IMR-90 (cell line): ENCODE measurements around the gene GPX3. TPM values are rescaled to one million over a fixed set of nuclear protein-coding genes. Genes with fewer than 3 reads are reported as not detected.

Experiments
- ATAC-seq: fragments of 200-7000 bp; cut with Tn5 transposase; 2 replicates; pipeline ENCODE4 v1.9.1; 2020; ENCODE audit warnings: low read depth, mild to moderate bottlenecking, moderate library complexity
- BruUV-seq: library from RNA; stranded (reverse); fragments of 400-500 nt; replicated peaks from 2 replicates; lab custom pipeline; 2021; lab: Mats Ljungman, UMichigan
- CTCF ChIA-PET: fragments of 300-600 bp; formaldehyde crosslinking; extraction: SDS; loops from one replicate; lab custom pipeline; 2021; ENCODE audit warnings: antibody characterized with exemption; lab: Yijun Ruan, JAX
- POLR2A ChIA-PET: fragments of 300-600 bp; sonication (Branson Sonifier 250); formaldehyde crosslinking; loops from one replicate; lab custom pipeline; 2022; ENCODE audit warnings: antibody characterized with exemption; ENCODE audit not compliant: unreplicated experiment; lab: Charles Lee
- DNase-seq: peaks from one replicate; pipeline ENCODE4 v3.0.0; 2013
- H2AFZ ChIP-seq: replicated peaks from 2 replicates; pipeline ENCODE3; 2013; ENCODE audit warnings: low read length, mild to moderate bottlenecking; ENCODE audit not compliant: poor library complexity
- H2AK5ac ChIP-seq: 2 replicates; pipeline ENCODE4 v1.6.1; 2013; ENCODE audit warnings: low read depth, low read length, inconsistent platforms
- H2AK9ac ChIP-seq: replicated peaks from 2 replicates; pipeline ENCODE3; 2013; ENCODE audit warnings: mild to moderate bottlenecking, low read depth, low read length, moderate library complexity; ENCODE audit not compliant: poor library complexity
- H2BK120ac ChIP-seq: 2 replicates; pipeline ENCODE4 v1.6.1; 2013; ENCODE audit warnings: low read depth, low read length, inconsistent platforms
- H2BK15ac ChIP-seq: 3 replicates; pipeline ENCODE4 v1.6.1; 2013; ENCODE audit warnings: low read depth, low read length, inconsistent platforms
- H2BK20ac ChIP-seq: 2 replicates; pipeline ENCODE4 v1.6.1; 2013; ENCODE audit warnings: low read depth, mild to moderate bottlenecking, inconsistent platforms, low read length, moderate library complexity
- H2BK5ac ChIP-seq: 2 replicates; pipeline ENCODE4 v1.6.1; 2013; ENCODE audit warnings: mild to moderate bottlenecking, low read depth, low read length, inconsistent platforms; ENCODE audit not compliant: poor library complexity, severe bottlenecking
- H3K14ac ChIP-seq: replicated peaks from 2 replicates; pipeline ENCODE4 v1.6.1; 2013; ENCODE audit warnings: low read depth, low read length, inconsistent platforms
- H3K18ac ChIP-seq: 2 replicates; pipeline ENCODE4 v1.6.1; 2013; ENCODE audit warnings: low read depth, low read length, control low read depth
- H3K23ac ChIP-seq: 2 replicates; pipeline ENCODE4 v1.6.1; 2013; ENCODE audit warnings: low read depth, low read length, inconsistent platforms
- H3K27ac ChIP-seq: 2 replicates; pipeline ENCODE4 v1.5.1; 2013; ENCODE audit warnings: mild to moderate bottlenecking, control low read depth, low read length; ENCODE audit not compliant: insufficient read depth
- H3K27me3 ChIP-seq: 2 replicates; pipeline ENCODE4 v1.6.1; 2013; ENCODE audit warnings: low read length; ENCODE audit not compliant: control insufficient read depth, insufficient read depth
- H3K36me3 ChIP-seq: 2 replicates; pipeline ENCODE4 v1.6.1; 2013; ENCODE audit warnings: low read length, mixed read lengths; ENCODE audit not compliant: control insufficient read depth, insufficient read depth
- H3K4ac ChIP-seq: 2 replicates; pipeline ENCODE4 v1.6.1; 2013; ENCODE audit warnings: low read depth, low read length, inconsistent platforms
- H3K4me1 ChIP-seq: 2 replicates; pipeline ENCODE4 v1.6.1; 2013; ENCODE audit warnings: low read length, mixed read lengths; ENCODE audit not compliant: control insufficient read depth, insufficient read depth
- H3K4me2 ChIP-seq: 2 replicates; pipeline ENCODE4 v1.6.1; 2013; ENCODE audit warnings: low read depth, mild to moderate bottlenecking, control low read depth, low read length, moderate library complexity
- H3K4me3 ChIP-seq: 2 replicates; pipeline ENCODE4 v1.5.1; 2013; ENCODE audit warnings: low read depth, mild to moderate bottlenecking, control low read depth, low read length, moderate library complexity; ENCODE audit not compliant: insufficient read depth
- H3K56ac ChIP-seq: 2 replicates; pipeline ENCODE4 v1.6.1; 2013; ENCODE audit warnings: low read length, inconsistent platforms; ENCODE audit not compliant: insufficient read depth; ENCODE audit errors: extremely low read depth
- H3K79me1 ChIP-seq, 2 experiments: 2 replicates each; pipeline ENCODE4 v1.6.1; 2013; ENCODE audit warnings: low read length in 2 of 2, inconsistent platforms in 1 of 2, low read depth in 1 of 2
- H3K9ac ChIP-seq: 2 replicates; pipeline ENCODE4 v1.6.1; 2013; ENCODE audit warnings: low read depth, low read length, control low read depth
- H3K9me1 ChIP-seq: 2 replicates; pipeline ENCODE4 v1.6.1; 2013; ENCODE audit warnings: low read length, inconsistent platforms; ENCODE audit not compliant: insufficient read depth
- H3K9me3 ChIP-seq: 2 replicates; pipeline ENCODE4 v1.6.1; 2013; ENCODE audit warnings: low read length; ENCODE audit not compliant: control insufficient read depth, insufficient read depth
- H4K20me1 ChIP-seq: 2 replicates; pipeline ENCODE4 v1.6.1; 2013; ENCODE audit warnings: low read length, inconsistent platforms; ENCODE audit not compliant: insufficient read depth
- H4K5ac ChIP-seq: 2 replicates; pipeline ENCODE4 v1.6.1; 2013; ENCODE audit warnings: mild to moderate bottlenecking, low read depth, low read length, control low read depth
- H4K8ac ChIP-seq, 2 experiments: 2 replicates each; pipeline ENCODE4 v1.6.1; 2013; ENCODE audit warnings: low read depth in 2 of 2, low read length in 2 of 2, control low read depth in 1 of 2, inconsistent platforms in 1 of 2
- H4K91ac ChIP-seq: 2 replicates; pipeline ENCODE4 v1.6.1; 2013; ENCODE audit warnings: low read depth, low read length, inconsistent platforms; ENCODE audit not compliant: insufficient read depth
- BHLHE40 ChIP-seq: fragments of 150-350 bp; IDR thresholded peaks from 2 replicates; pipeline ENCODE4 v1.6.1; 2016; ENCODE audit warnings: mild to moderate bottlenecking, low read depth, low read length
- CHD1 ChIP-seq: IDR thresholded peaks from 2 replicates; pipeline ENCODE4 v1.6.1; 2012; ENCODE audit warnings: low read depth, low read length, improper control_type of control experiment
- FOS ChIP-seq: fragments of 150-350 bp; IDR thresholded peaks from 2 replicates; pipeline ENCODE4 v1.6.1; 2016; ENCODE audit warnings: low read depth, low read length
- MXI1 ChIP-seq: IDR thresholded peaks from 2 replicates; pipeline ENCODE4 v1.6.1; 2012; ENCODE audit warnings: low read depth, mild to moderate bottlenecking, low read length, moderate library complexity, borderline replicate concordance
- NFE2L2 ChIP-seq: fragments of 150-350 bp; IDR thresholded peaks from 2 replicates; pipeline ENCODE4 v1.6.1; 2016; ENCODE audit warnings: low read depth, mild to moderate bottlenecking, low read length
- POLR2A ChIP-seq: IDR thresholded peaks from 2 replicates; pipeline ENCODE4 v1.6.1; 2012; ENCODE audit warnings: mild to moderate bottlenecking, low read depth, low read length
- RAD21 ChIP-seq: IDR thresholded peaks from 2 replicates; pipeline ENCODE4 v1.6.1; 2012; ENCODE audit warnings: low read length, improper control_type of control experiment
- WGBS, 2 experiments: methylation state at CpG; one replicate each; pipeline versions ENCODE4 v1.1.5 to v1.1.7; 2013; ENCODE audit warnings: missing lambda C conversion rate in 2 of 2; ENCODE audit not compliant: insufficient read length in 1 of 2; ENCODE audit errors: extremely low coverage in 2 of 2; 5-methylcytosine and 5-hydroxymethylcytosine counted together
- dilution Hi-C: fragments of 300-500 bp; cut with HindIII; formaldehyde crosslinking; loops from one replicate; pipeline ENCODE4 v1.14.3; 2018; ENCODE audit warnings: low sequenced_read_pairs; ENCODE audit not compliant: unreplicated experiment
- in situ Hi-C: fragments of 300-500 bp; cut with MboI; formaldehyde crosslinking; loops from 3 replicates; pipeline ENCODE4 v1.14.3; 2019; ENCODE audit warnings: low sequenced_read_pairs, inconsistent platforms, mixed read lengths
- intact Hi-C: fragments of 100-400 bp; cut with micrococcal nuclease; formaldehyde crosslinking; loops from 2 replicates; pipeline ENCODE4 v1.10.0; 2022
- polyA plus RNA-seq, 3 experiments: library from polyadenylated mRNA; depleted of rRNA; stranded (reverse); fragments of >200 nt; gene quantifications; 2 replicates each; pipeline ENCODE4 v1.2.3, GENCODE V29; 2012; ENCODE audit warnings: low replicate concordance in 1 of 3
- total RNA-seq: library from RNA; depleted of rRNA; stranded (reverse); fragments of >200 nt; gene quantifications from 2 replicates; pipeline ENCODE4 v1.2.3, GENCODE V29; 2012
- TF ChIP-seq, protein P1 (sequence below): fragments of 150-350 bp; IDR thresholded peaks from 2 replicates; pipeline ENCODE4 v1.6.1; 2016; ENCODE audit warnings: low read depth, mild to moderate bottlenecking, low read length, moderate library complexity, borderline replicate concordance

GPX3 gene
- total and polyA plus RNA-seq, 2 of the 4 experiments (the other 2 are of a cell fraction) = 0.36 to 1.0 TPM

DNA sequence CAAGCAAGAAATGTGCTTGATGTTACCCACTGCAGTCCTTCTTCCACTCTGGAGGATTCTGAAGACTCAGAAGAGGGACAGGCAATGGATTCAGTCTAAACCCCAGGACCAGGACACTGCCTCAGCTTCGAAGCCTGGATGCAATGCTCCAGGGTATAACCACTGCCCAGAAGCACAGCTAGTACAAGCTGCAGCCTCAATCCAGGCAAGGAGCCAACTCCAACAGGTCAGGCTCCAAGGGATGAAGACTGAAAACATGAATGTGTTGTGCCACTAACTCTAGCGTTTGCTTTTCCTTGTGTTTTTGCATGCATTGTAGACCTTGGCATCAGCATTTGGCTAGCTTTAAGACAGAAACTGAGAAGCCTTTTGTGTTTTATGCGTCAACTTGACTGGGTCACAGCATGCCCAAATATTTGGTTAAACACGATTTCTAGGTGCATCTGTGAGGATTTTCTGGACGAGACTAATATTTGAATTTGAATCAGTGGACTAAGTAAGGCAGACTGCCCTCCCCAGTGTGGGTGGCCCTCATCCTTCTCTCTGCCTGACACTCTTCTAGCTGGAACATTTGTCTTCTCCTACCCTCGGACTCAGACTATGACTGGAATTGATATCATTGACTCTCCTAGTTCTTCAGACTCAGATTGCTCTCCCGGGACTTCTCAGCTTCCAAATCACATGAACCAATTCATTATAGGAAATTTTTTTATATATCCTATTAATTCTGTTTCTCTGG is 20.5 kb upstream of the GPX3 start:
- intact Hi-C loops = loop anchor here (5.0 kb wide), 1 partner anchor 652 kb away; no protein-coding TSS in a partner anchor
- H4K20me1 ChIP-seq = no peaks in the 10 kb centered on the region
- H3K9me3 ChIP-seq = no peaks in the 10 kb centered on the region
- CTCF ChIA-PET = interaction anchor here (1.4 to 1.7 kb wide), 2 partner anchors 52 to 116 kb away, joined by 4 read pairs; no protein-coding TSS in a partner anchor
- H2BK120ac ChIP-seq = no peak overlapping the region
- H2AK5ac ChIP-seq = no peak overlapping the region
- no peak overlapping the region for H3K4ac ChIP-seq
- peak; percentile 38 for ATAC-seq
- POLR2A ChIA-PET = no interaction called here
- no peak overlapping the region for H2BK15ac ChIP-seq
- no peak overlapping the region for H2AK9ac ChIP-seq
- H3K56ac ChIP-seq = no peak overlapping the region
- no peak overlapping the region for H3K23ac ChIP-seq
- DNase-seq = peak; percentile 14
- 18% methylated on average over 2 of the region's 7 CpGs; no CpG with 5 or more reads in 1 of the 2 experiments for WGBS, 2 experiments
- H3K18ac ChIP-seq = no peak overlapping the region
- H4K91ac ChIP-seq = no peak overlapping the region
- H3K9me1 ChIP-seq = no peaks in the 10 kb centered on the region
- H3K27ac ChIP-seq = no peak overlapping the region
- dilution Hi-C loops = no loop called here
- H2BK20ac ChIP-seq = no peak overlapping the region
- no peak overlapping the region for H3K9ac ChIP-seq
- no peaks in the 10 kb centered on the region for H3K4me1 ChIP-seq
- H3K27me3 ChIP-seq = peaks cover 11% of the 10 kb centered on the region
- TF ChIP-seq FOS (no peak), POLR2A (no peak), MXI1 (no peak), RAD21 (no peak), NFE2L2 (no peak), BHLHE40 (no peak), CHD1 (no peak)
- TF ChIP-seq, protein P1, sequence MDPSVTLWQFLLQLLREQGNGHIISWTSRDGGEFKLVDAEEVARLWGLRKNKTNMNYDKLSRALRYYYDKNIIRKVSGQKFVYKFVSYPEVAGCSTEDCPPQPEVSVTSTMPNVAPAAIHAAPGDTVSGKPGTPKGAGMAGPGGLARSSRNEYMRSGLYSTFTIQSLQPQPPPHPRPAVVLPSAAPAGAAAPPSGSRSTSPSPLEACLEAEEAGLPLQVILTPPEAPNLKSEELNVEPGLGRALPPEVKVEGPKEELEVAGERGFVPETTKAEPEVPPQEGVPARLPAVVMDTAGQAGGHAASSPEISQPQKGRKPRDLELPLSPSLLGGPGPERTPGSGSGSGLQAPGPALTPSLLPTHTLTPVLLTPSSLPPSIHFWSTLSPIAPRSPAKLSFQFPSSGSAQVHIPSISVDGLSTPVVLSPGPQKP = no peak
- no peak overlapping the region for H3K4me3 ChIP-seq
- H4K5ac ChIP-seq = no peak overlapping the region
- no peak overlapping the region for H2BK5ac ChIP-seq
- BruUV-seq = no TSS peak
- no peak overlapping the region; the same call in 1 of the 2 replicates for H3K4me2 ChIP-seq
- no peaks in the 10 kb centered on the region for H3K79me1 ChIP-seq
- no peak overlapping the region for H3K14ac ChIP-seq
- H4K8ac ChIP-seq = no peak overlapping the region
- in situ Hi-C loops = no loop called here
- no peak overlapping the region for H2AFZ ChIP-seq
- H3K36me3 ChIP-seq = no peaks in the 10 kb centered on the region
